DMS114 treated with DMSO at 0.1 percent for 48 hours (cell line): ENCODE measurements around the gene KCNQ2.

Experiments used
- DNase-seq: peaks from one replicate; lab custom pipeline; 2025; ENCODE audit not compliant: unreplicated experiment; lab: John Stamatoyannopoulos, UW

Gene KCNQ2

DNA sequence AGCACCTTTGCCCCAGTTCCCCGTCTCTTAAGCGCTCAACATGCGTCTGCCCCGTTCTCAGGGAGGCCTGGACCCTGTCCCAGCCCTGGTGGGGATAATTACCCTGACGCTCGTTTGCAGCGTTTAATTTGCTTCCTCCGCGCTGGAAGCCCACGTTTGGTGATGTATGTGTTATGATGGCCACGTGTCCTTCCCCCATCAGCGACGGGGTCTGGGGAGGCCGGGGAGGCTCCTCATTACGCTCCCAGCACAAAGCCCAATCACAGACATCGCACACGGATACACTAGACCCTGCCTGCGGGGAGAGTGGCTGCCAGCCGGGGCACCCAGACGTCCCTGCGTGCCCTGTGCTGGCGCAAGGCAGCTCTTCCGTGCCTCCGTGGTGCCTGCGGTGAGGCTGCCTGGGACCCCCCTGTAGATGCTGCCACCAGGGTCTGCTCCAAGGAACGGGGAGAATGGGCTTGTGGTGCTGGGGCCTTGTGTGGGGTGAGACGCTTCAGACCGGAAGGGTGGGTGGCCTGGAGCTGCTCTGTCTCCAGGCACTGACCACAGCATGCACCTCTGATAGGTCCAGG lies 101.1 kb downstream of the KCNQ2 start:
- DNase-seq = no peak

DNA sequence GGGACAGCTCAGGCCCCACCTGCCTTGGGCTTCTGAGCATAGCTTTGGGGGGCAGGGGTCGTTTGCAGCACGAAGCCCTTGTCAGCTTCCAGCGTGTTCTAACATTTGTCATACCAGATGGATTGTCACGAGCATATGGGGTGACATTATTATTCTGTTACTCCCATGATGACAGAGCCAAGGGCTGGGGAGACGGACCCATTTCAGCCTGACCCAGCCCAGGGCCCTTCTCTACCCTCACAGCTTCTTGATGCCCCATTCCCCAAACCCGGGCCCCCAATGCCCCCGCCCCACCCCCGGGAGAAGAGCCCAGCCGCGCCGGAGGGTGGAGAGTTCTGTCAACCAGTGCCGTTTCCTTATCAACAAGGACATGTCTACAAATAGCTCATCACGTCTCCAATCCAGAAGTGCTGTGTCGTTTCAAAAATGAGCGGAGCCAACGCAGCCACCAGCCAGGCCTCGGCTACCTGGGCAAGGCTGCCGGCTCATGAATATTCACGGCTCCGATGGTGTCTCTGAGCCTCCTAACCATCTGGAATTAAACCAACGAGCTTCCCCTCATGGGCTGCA lies 101.8 kb downstream of the KCNQ2 start:
- DNase-seq = no peak

DNA sequence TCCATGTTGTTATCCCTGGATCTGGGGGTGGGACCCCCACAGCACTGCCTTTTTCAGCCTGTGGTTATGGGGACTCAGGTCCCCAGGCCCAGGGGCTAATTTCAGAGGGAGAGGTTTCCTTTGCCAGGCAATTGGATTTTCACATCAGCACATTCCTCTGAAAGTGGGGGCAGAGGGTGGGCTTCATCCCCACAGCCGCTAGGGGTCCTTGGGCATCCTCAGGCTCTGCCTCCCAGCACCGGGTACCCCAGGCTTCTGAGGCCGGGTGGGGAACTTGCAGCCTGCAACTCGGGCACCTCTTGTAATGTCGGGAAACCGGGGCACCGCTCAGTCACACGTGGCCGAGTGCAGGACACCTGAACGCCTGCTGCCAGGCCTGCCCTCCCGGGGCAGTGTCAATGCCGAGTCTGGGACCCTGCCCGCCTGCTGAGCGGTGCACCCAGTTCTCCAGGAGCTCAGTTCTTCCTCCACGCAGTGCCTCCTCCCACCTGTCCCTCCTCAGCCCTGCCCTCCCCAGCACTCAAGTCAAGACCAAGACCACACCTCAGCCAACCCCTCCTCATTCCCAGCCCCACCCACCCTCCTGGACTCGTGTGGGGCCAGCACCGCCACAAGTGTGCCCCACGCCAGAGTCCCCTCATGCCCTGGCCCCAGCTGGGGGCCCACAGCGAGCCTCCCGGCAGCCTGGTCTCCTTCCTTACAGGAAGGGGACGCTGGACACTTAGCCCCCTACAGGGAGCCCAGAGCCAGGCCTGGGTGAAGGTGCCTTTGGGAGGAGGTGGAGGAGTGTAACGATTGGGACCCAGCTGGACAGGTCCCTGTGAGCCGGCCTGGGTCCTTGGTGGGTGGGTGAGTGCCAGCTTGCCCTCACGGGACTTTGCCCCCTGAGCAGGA lies 102.5 kb downstream of the KCNQ2 start:
- DNase-seq = no peak

DNA sequence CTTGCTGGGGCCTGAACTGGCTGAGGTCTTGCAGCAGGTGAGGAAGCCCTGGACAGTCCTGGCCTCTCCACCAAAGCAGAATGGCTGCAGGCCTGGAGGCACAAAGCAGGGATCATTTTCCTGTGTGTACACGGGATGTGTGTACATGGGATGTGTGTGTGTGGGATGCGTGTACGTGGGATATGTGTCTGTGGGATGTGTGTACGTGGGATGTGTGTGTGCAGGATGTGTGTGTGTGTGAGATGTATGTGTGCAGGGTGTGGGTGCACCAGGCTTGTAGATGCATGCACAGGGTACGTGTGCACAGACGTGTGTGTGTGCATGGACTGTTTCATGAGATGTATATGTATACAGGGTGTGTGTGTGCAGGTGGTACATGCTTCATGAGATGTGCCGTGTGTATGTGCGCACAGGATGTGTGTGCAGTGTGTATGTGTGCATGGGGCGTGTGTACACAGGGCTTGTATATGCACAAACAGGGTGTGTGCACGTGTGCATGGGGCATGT lies 103.4 kb downstream of the KCNQ2 start:
- DNase-seq = no peak

DNA sequence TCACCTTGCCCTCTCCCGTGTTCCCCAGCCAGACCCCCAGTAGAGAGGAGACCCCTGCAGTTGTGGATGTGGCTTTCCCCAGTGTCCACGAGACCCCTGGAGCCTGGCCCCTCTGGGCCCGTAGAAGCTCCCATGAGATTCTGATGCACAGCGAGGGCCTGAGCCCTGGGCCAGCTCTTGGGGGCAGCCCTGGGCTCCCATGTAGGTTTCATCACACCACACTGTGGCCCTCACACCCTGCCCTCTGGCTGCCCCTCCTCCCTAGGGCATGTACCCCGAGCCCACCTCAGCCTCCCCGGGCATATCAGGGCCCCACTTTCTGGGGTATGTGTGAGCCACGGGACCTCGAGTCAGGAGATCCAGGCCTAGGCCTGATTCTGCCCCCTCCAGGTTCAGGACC lies 104.3 kb downstream of the KCNQ2 start:
- no peak for DNase-seq

DNA sequence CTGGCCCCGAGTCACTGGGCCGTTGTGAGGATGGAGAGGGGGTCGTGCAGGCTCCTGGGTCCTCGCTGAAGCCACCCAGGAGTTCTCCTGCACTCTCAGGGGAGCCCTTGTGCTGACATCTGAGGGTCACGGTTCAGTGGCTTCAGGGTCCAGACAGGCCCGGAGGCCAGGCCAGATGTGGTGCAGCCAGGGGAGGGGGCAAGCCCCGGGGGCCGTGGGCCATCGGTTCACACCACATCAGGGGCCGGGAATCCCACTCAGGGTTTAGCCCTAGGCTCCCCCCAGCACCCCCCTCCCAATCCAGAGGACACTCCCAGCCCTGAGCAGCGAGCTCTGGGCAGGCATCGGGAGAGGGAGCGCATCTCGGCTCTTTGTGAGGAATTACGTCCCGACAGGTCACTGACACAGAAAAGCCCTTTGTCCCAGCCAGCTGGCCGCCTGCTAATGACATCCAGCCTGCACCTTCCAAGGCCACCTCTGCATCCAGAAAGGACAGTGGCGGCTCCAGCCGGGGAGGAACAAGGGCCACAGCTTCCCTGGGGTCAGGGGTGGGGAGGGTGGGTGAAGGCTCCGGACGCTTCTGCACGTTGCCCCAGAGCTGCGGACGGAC lies 104.9 kb downstream of the KCNQ2 start:
- no peak for DNase-seq

DNA sequence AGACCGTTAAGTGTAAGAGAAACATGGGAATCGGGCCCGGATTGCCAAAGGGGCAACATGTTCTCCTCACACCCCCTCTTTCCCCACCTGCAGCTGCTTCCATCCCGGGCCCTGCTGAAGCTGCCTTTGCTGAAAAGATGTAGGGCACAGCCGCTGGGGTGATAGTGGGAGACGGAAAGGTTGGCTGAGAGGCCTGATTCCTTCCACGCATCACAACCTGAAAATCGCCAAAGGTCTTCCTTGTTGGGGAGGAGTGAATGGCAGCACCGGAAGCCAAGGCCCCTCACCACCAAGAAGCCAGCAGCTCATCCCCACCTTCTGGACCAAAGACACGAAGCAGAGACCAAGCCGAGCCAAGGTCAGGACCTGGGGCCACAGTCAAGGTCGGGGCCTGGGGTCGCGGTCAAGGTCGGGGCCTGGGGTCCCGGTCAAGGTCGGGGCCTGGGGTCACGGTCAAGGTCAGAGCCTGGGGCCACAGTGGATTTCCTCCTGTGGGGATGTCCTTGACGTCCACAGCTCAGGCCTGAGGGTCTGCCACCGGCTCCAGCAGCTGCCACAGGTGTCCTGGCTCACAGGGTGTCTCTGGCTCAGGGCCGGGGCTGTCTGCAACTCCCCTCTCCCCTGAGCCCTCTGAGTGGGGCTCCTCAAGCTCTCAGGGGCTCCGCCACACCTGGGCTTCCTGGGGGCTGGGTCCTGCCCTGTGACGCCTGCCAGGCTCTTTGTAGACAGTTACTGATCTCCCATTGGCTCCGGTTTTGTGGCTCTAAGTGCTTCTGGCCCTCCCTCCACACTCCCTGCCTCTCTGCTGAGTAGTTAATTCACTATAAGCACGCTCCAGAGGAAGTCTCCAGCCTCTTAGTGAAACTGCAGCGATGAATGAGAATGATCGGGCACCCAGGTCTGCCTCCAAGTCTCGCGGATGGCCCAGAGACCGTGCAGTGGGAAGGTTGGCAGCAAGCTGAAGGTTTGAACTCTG lies 105.8 kb downstream of the KCNQ2 start:
- no peak for DNase-seq

DNA sequence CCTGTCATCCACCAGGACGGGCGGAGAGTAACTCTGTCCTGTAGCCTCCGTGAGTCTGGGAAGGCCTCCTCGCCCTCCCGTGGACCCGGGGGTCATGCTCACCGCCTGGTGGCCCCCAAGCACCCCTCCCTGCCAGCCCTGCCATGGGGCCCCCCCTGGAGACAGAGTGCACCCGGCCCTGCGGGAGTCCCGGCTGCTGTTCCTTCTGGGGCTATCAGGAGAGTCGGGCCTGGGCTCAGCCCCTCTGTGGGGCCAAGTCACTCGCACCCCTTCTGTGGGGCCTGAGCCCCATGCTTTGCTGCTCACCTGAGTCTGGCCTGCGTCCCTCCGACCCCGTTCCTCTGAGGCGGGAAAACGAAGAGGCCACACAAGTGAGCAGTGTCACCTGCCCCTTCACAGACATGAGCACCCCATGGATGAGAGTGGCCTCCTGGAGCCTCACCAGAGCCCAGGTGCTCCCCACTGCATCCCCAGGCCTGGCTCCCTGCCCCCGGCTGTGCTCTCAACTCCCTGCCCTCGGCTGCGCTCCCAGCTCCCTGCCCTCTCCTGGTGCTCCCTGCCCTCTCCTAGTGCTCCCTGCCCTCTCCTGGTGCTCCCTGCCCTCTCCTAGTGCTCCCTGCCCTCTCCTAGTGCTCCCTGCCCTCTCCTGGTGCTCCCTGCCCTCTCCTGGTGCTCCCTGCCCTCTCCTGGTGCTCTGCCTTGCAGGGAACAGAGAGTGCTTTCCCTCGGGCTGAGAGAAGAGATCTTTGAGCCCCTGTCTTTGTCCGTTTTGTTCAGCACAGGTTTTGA lies 106.7 kb downstream of the KCNQ2 start:
- no peak for DNase-seq

DNA sequence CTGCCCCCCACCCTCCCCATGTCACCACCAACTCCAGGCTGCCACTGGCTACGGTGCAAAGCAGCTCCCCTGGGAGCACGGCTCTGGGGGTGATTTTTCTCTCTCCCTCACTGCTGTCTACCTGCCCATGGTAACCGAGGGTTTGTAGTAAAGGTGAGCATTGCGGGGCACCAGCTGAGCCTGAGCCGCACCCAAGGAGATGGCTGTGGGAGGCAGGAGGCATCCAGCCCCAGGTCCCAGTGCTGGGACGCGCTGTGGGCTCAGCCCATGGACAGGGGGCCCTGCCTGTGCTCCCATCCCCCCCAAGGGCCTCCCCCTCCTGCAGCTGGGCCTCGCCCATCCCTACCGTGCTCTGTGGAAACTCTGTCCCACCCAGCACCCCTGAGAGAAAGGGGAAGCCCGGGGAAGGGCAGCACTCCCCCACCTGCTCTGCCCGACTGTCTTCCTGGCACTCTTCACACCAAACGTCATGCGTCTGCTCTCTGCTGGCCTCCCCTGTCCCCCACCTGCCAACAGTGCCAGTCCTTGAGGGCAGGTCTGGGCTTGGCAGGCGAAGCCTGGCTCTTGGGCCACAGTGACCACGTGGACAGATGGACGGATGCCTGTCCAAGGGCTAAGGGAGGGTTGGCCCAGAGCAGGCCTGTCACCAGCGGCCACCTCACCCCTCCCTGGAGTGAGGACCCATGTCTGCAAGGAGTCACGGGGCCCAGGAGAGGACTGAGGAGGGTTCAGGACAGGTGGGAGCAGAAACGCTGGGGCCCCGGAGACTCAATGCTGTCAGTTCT lies 107.5 kb downstream of the KCNQ2 start:
- no peak for DNase-seq

DNA sequence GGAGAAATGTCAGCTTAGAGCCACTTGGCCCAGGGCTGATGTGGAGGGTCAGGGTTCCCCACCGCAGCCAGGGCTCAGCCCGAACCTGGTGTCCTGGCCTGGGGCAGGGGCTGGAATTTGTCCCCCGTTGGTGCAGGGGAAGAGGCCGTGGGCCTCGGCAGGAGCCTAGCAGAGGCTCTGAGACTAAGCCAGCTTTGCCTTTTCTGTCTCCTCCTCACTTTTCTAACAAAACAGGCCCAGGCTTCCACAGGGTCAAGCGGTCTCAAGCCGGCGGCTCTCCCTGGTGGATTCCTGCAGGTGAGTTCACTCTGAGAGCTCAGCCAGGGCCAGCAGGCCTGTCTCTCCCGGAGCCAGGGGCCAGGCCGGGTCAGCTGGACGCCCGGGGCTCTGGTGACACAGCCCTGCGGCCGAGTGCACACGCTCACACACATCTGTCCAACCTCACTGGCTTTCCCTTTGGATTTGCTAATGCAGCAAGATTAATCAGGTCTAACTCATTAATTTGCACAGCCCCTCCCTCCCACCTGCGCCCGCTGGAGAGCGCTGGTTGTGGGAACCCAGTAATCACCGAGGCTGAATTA lies 108.4 kb downstream of the KCNQ2 start:
- no peak for DNase-seq

DNA sequence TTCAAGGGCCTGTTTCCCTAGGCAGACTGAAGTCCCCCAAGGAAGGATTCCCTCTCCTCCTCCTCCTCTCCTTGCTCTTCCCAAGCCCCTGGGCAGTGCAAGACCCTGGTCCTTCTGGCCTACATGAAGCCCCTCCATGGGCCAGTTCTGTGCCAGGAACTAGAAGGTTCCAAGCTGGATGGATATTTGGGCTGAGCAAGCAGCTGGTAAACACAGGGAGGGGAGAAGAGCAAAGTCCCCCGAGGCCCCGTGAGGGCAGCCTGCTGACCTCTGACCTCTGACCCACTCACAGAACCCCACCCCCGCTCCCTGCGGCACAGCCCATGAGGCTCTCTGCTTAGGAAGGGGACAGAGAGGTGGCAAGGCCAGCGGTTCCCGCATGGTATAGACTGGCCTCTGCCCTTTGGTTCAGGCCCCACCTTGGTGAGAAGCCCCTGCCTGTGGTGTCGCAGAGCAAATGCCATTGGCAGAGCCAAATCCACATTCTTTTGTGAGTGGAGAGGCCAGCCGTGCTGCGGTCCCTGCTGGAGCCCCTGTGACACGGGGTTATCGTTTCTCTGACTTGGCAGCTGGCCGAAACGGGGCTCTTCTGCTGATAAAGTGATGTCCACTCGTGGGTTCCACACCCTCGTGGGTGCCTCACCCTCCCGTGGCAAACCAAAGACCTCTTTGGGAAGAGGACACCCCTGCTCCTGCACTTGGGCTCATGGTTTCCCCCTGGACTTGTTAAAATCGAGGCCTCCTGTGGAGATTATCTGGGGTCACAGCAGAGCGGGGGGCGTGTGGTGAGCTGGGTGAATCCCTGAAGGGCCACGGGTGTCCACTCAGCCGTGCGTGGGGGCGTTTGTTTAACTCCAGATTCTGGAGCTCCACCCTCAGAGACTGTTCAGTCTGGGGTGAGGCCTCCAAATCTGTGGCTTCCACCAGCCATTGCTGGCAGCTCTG lies 109.2 kb downstream of the KCNQ2 start:
- DNase-seq = no peak

DNA sequence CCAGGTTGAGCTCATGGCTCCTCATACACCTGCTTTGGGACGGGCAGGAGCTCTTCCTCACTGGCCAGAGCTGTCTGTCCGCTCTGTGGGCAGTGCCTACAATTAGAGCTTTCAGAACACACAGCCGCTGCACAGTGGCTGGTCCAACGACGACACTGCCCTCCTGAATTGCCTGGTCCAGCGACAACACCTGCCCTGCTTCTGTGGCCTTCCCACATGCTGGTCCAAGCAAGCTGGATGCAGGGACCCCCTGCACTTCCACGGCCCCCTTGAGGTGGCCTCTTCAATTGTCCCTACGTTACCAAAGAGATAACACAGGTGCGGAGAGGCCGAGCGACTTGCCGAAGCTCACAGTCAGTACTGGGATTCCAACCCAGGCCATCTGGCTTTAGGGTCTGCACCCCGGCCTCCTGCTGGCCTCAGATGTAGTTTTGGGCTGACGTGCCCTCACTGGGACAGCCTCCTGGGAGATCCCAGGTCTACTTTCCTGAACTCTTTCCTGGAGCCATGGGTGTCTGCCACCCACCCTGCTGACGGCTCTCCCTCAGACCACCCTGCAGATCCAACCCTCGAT lies 109.9 kb downstream of the KCNQ2 start:
- DNase-seq = no peak

DNA sequence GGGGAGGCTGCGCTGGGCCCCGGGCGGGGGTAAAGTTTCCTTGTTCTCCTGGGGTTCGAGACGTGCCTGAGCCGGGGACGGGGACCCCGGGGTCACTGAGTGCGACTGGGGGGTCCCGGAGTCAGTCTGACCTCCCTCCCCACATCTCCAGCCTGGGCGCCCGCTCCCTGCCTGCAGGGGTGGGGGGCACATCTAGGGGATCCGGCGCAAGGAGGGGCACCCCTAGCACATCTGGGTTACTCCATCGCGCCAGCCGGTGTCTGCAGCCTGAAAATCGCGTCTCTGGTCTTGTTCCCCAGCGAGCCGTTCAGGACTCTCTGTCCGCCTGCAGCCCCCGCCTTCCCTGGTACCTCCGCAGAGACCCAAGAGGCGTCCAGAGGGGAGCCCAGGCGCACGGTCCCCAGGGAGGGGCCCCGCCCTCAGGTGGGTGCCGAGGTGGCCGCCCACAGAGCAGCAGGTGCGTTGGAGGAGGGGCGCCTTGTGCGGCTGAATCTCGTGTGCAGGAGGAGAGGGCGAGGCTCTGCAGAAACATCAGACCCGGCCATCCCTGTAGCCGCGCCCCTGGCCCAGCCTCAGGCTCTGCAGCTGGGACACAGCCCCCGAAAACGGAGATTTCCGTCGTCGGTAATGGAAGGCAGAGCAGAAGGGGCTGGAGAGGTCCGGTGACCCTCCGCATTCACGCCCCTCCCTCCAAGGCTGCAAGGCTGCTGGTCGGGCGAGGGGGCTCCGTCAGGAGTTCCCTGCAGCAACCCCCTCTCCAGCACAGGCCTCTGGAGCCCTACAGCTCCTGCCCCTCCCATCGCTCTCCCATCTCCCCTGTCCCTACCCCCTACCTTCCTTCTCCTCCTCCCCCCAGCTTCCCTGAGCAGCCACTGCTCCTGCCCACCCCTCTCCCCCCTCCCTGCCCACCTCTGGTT lies 110.7 kb downstream of the KCNQ2 start:
- no peak for DNase-seq

DNA sequence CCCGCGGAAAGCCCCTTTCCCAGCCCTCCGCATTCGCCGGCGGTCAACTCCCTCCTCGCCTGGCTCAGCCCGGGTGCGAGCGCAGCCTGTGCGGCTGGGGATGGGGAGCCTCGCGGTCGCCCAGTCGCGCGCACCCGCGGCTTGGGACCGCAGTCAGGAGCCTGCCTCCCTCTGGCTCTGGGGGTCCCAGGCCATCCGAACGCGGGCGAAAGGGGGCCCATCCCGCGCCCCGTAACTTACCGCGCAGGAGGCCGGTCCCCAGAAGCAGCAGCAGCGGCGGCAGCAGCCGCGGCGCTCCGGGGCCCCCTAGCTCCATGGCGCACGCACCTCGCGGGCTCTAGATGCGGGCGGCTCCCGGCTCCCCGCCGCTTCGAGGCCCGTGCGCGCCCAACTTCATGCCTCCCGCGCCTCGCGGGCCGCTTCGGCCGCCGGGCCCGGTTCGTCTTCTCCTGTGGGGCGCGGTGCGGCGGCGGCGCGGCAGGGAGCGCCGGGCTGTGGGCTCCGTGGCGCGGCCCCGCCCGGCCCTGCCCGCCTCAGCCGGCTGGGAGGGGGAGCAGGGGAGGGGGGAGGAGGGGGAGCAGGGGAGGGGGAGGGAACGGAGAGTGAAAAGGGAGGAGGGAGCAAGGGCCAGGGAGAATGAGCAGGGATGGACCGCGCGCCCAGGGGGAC lies 111.5 kb downstream of the KCNQ2 start, which contains the start of gene CHRNA4:
TSS of gene CHRNA4 (minus strand) at position 500 of the 669 bp plus-strand sequence. CDS start at position 316, 184 bp downstream.
- no peak for DNase-seq
